SK-N-SH (cell line): ENCODE measurements around the gene OR56A4.

Experiments used
- EZH2phosphoT487 ChIP-seq: fragments of 200-600 bp; sonication (generic); IDR thresholded peaks from 2 replicates; pipeline ENCODE4 v1.6.1; 2017; ENCODE audit warnings: low read depth, mixed run types, mild to moderate bottlenecking, antibody characterized with exemption, moderate library complexity, borderline replicate concordance
- FOXM1 ChIP-seq: IDR thresholded peaks from 2 replicates; pipeline ENCODE4 v1.4.0; 2012; ENCODE audit warnings: low read depth, mild to moderate bottlenecking
- GABPA ChIP-seq: IDR thresholded peaks from 2 replicates; pipeline ENCODE4 v1.4.0; 2012; ENCODE audit warnings: low read depth, mild to moderate bottlenecking
- POLR2AphosphoS5 ChIP-seq: IDR thresholded peaks from 2 replicates; pipeline ENCODE4 v1.6.1; 2012; ENCODE audit warnings: low read depth, low read length
- SIN3A ChIP-seq: IDR thresholded peaks from 2 replicates; pipeline ENCODE4 v1.6.1; 2012; ENCODE audit warnings: low read depth, mild to moderate bottlenecking, low read length, moderate library complexity, borderline replicate concordance
- YY1 ChIP-seq: IDR thresholded peaks from 2 replicates; pipeline ENCODE4 v1.4.0; 2012; ENCODE audit warnings: low read depth, mild to moderate bottlenecking
- TF ChIP-seq, protein P1 (sequence below): fragments of 200-600 bp; sonication (generic); IDR thresholded peaks from 2 replicates; pipeline ENCODE4 v1.6.1; 2017; ENCODE audit warnings: antibody characterized with exemption, mild to moderate bottlenecking, moderate library complexity
- TF ChIP-seq, protein P2 (sequence below): IDR thresholded peaks from 2 replicates; pipeline ENCODE4 v1.4.0; 2012; ENCODE audit warnings: low read depth

DNA sequence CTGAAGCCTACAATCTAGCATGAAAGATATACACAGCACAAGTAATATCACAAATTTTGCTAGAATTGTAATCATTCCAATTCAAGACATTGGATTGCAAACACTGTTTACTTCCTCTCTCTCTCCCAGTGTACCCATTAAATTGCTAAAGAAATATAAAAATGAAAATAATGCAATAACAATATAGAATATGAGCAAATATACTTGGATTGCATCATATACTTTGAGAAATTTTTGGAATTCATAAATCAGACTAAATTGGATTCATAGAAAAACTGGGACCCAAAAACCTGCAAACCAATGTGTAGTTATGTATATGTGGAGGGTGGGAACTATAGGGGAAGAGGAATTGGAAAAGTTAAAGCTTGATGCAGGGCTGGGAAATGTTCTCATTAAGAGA lies 48.8 kb upstream of the OR56A4 start:
- no peak for TF ChIP-seq POLR2AphosphoS5
- no peak for TF ChIP-seq SIN3A
- TF ChIP-seq, protein P1, sequence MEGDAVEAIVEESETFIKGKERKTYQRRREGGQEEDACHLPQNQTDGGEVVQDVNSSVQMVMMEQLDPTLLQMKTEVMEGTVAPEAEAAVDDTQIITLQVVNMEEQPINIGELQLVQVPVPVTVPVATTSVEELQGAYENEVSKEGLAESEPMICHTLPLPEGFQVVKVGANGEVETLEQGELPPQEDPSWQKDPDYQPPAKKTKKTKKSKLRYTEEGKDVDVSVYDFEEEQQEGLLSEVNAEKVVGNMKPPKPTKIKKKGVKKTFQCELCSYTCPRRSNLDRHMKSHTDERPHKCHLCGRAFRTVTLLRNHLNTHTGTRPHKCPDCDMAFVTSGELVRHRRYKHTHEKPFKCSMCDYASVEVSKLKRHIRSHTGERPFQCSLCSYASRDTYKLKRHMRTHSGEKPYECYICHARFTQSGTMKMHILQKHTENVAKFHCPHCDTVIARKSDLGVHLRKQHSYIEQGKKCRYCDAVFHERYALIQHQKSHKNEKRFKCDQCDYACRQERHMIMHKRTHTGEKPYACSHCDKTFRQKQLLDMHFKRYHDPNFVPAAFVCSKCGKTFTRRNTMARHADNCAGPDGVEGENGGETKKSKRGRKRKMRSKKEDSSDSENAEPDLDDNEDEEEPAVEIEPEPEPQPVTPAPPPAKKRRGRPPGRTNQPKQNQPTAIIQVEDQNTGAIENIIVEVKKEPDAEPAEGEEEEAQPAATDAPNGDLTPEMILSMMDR, result no peak
- no peak for TF ChIP-seq YY1
- TF ChIP-seq FOXM1, result no peak
- no peak for TF ChIP-seq EZH2phosphoT487
- TF ChIP-seq, protein P2, sequence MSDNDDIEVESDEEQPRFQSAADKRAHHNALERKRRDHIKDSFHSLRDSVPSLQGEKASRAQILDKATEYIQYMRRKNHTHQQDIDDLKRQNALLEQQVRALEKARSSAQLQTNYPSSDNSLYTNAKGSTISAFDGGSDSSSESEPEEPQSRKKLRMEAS, result no peak
- no peak for TF ChIP-seq GABPA
